Measurements from ENCODE around the gene MYO15B. TPM values are rescaled to one million over a fixed set of nuclear protein-coding genes. Genes with fewer than 3 reads are reported as not detected.

MYO15B gene
- total RNA-seq, 1 experiment from 2014 or later: 30.3 TPM

DNA sequence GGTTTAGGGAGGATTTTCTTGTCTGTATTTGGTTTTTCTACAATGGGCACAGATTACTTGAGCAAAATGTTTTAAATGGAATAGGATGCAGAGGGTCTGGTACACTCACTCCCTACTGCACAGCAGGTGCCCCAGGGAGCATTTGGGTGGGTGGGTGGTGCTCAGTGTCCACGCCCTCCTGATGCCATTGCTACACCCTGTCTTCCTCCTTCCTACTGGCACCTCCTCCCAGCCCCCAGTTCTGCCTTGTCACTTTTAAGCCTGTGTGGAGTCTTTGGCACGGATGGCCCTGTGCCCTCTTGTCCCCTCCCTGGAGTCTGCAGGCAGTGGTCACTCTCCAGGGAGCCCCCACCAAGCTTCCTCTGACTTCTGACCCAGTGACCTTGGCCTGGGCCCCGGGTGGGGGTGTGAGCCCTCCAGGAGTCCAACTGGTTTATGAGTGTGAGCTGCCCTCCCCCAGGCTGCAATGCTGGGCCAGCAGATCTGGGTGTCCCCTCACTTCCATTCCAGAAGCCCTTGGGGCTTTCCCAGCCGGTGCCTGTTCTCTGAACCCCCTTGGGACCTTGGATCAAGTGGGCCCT lies 46.6 kb upstream of the MYO15B start:
- no TSS peak for BruUV-seq (replicated peaks)
- ATAC-seq (no peak), DNase-seq (ENCODE audit: low read depth, low spot score) (no peak)
- Histone ChIP-seq H3K9me2 (ENCODE audit: insufficient read depth) (no peaks in the 10 kb centered on the region), H3K27ac (ENCODE audit: low read depth, low read length) (no peak overlapping the region; the same call in 1 of the 2 replicates), H3K36me3 (ENCODE audit: control insufficient read depth in 1 of 2, insufficient read depth in 2 of 2, low read length in 2 of 2) (no peaks in the 10 kb centered on the region; a peak in 1 of 4 replicates), H2AFZ (ENCODE audit: low read depth, low read length, poor library complexity, severe bottlenecking) (no peak overlapping the region), H3K27me3 (ENCODE audit: insufficient read depth, low read length) (no peaks in the 10 kb centered on the region), H3K4me2 (ENCODE audit: low read length) (no peak overlapping the region), H3K9ac (ENCODE audit: low read length) (no peak overlapping the region), H4K20me1 (ENCODE audit: insufficient read depth) (no peaks in the 10 kb centered on the region), H3K4me1 (ENCODE audit: control insufficient read depth in 1 of 2, insufficient read depth in 2 of 2, low read length in 2 of 2) (peaks cover 0 to 19% of the 10 kb centered on the region in 2 experiments; a peak in 2 of 4 replicates), H3K4me3 (replicated peaks in 1 of 2; ENCODE audit: low read depth in 1 of 2, low read length in 2 of 2) (no peak overlapping the region), H3K79me2 (ENCODE audit: insufficient read depth, low read length) (peaks cover 88% of the 10 kb centered on the region), H3K9me3 (ENCODE audit: control insufficient read depth in 1 of 2, insufficient read depth in 1 of 2, low read depth in 1 of 2, low read length in 2 of 2) (no peaks in the 10 kb centered on the region)
- ChIA-PET CTCF (interaction anchor here (1.5 kb wide), 2 partner anchors 14 to 61 kb away, joined by 4 read pairs; no protein-coding TSS in a partner anchor), RAD21 (ENCODE audit: low non-redundant PET in 1 of 2, low total read pairs in 2 of 2, uncharacterized antibody in 2 of 2, unreplicated experiment in 2 of 2) (no interaction called here), POLR2A (no interaction called here)
- TF ChIP-seq JUND (IDR thresholded peaks at IDR 0.05) (no peak), POLR2A (IDR thresholded peaks at IDR 0.05; ENCODE audit: borderline replicate concordance, extremely low read depth, insufficient read depth, insufficient read length) (no peak), ZNF274 (IDR thresholded peaks at IDR 0.05; ENCODE audit: low read depth, low read length) (no peak), TCF7L2 (IDR thresholded peaks at IDR 0.05; ENCODE audit: borderline replicate concordance, extremely low read depth, insufficient read depth, insufficient read length) (no peak), CBX3 (IDR thresholded peaks at IDR 0.05; ENCODE audit: low read depth) (no peak), CEBPB (IDR thresholded peaks at IDR 0.05; ENCODE audit: low read depth) (no peak), SRF (IDR thresholded peaks at IDR 0.05; ENCODE audit: low read depth) (no peak), EGR1 (IDR thresholded peaks at IDR 0.05; ENCODE audit: low read depth) (no peak), RAD21 (IDR thresholded peaks at IDR 0.05; ENCODE audit: low read depth) (no peak), SP1 (IDR thresholded peaks at IDR 0.05; ENCODE audit: low read depth) (no peak), YY1 (IDR thresholded peaks at IDR 0.05; ENCODE audit: extremely low read depth, insufficient replicate concordance, low read depth, low read length) (no peak), EZH2phosphoT487 (IDR thresholded peaks at IDR 0.05; ENCODE audit: borderline replicate concordance) (no peak), FOSL1 (IDR thresholded peaks at IDR 0.05; ENCODE audit: low read depth) (no peak)
- TF ChIP-seq, protein P1, sequence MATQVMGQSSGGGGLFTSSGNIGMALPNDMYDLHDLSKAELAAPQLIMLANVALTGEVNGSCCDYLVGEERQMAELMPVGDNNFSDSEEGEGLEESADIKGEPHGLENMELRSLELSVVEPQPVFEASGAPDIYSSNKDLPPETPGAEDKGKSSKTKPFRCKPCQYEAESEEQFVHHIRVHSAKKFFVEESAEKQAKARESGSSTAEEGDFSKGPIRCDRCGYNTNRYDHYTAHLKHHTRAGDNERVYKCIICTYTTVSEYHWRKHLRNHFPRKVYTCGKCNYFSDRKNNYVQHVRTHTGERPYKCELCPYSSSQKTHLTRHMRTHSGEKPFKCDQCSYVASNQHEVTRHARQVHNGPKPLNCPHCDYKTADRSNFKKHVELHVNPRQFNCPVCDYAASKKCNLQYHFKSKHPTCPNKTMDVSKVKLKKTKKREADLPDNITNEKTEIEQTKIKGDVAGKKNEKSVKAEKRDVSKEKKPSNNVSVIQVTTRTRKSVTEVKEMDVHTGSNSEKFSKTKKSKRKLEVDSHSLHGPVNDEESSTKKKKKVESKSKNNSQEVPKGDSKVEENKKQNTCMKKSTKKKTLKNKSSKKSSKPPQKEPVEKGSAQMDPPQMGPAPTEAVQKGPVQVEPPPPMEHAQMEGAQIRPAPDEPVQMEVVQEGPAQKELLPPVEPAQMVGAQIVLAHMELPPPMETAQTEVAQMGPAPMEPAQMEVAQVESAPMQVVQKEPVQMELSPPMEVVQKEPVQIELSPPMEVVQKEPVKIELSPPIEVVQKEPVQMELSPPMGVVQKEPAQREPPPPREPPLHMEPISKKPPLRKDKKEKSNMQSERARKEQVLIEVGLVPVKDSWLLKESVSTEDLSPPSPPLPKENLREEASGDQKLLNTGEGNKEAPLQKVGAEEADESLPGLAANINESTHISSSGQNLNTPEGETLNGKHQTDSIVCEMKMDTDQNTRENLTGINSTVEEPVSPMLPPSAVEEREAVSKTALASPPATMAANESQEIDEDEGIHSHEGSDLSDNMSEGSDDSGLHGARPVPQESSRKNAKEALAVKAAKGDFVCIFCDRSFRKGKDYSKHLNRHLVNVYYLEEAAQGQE (IDR thresholded peaks at IDR 0.05; ENCODE audit: low read depth): no peak
- TF ChIP-seq, protein P2, sequence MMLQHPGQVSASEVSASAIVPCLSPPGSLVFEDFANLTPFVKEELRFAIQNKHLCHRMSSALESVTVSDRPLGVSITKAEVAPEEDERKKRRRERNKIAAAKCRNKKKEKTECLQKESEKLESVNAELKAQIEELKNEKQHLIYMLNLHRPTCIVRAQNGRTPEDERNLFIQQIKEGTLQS (IDR thresholded peaks at IDR 0.05): no peak
- intact Hi-C loops (cut with micrococcal nuclease): no loop called here

All from HCT116 (cell line).